ENCODE measurements around the gene GPR146.
"Not testable (repeated sequence)": the region's sequence is repeated elsewhere in the genome, so short reads cannot be mapped to it uniquely, and the experiment has no call there.

The GPR146 gene

DNA sequence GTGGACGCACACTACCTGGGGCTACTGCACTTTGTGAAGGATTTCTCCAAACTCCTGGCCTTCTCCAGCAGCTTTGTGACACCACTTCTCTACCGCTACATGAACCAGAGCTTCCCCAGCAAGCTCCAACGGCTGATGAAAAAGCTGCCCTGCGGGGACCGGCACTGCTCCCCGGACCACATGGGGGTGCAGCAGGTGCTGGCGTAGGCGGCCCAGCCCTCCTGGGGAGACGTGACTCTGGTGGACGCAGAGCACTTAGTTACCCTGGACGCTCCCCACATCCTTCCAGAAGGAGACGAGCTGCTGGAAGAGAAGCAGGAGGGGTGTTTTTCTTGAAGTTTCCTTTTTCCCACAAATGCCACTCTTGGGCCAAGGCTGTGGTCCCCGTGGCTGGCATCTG is 14.0 kb downstream of the GPR146 start:
- DNase-seq (ENCODE audit: low read depth, low spot score) = no peak

DNA sequence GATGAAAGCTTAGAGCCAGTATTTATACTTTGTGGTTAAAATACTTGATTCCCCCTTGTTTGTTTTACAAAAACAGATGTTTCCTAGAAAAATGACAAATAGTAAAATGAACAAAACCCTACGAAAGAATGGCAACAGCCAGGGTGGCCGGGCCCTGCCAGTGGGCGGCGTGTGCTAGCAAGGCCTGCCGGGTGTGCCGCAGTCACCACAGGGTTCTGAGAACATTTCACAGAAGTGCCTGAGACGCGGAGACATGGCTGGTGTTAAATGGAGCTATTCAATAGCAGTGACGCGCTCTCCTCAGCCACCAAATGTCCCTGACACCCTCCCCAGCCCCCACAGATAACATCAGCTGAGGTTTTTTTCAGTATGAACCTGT is 14.5 kb downstream of the GPR146 start:
- no peak for DNase-seq (ENCODE audit: low read depth, low spot score)

DNA sequence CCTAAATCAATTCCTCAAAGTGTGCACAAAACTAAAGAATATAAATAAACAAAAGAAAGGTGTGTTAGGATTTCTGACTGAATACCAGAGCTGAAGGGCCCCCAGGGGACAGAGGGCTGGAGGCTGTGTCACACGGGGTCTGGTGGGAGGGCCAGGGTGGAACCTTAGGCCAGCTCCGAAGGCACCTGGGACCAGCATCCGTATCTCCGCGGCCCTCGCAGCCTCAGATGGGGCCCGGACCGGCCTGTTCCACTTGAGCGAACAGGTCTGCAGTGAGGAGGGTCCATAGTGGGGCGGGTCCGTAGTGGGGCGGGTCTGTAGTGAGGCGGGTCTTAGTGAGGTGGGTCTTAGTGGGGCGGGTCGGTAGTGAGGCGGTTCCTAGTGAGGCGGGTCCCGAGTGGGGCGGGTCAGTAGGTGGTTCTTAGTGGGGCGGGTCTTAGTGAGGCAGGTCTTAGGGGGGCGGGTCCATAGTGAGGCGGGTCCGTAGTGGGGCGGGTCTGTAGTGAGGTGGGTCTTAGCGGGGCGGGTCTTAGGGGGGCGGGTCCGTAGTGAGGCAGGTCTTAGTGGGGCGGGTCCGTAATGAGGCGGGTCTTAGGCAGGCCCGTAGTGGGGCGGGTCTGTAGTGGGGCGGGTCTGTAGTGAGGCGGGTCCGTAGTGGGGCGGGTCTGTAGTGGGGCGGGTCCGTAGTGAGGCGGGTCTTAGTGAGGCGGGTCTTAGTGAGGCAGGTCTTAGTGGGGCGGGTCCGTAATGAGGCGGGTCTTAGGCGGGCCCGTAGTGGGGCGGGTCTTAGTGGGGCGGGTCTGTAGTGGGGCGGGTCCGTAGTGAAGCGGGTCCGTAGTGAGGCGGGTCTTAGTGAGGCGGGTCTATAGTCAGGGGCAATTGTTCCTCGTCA is 15.1 kb downstream of the GPR146 start:
- DNase-seq (ENCODE audit: low read depth, low spot score) = no peak

DNA sequence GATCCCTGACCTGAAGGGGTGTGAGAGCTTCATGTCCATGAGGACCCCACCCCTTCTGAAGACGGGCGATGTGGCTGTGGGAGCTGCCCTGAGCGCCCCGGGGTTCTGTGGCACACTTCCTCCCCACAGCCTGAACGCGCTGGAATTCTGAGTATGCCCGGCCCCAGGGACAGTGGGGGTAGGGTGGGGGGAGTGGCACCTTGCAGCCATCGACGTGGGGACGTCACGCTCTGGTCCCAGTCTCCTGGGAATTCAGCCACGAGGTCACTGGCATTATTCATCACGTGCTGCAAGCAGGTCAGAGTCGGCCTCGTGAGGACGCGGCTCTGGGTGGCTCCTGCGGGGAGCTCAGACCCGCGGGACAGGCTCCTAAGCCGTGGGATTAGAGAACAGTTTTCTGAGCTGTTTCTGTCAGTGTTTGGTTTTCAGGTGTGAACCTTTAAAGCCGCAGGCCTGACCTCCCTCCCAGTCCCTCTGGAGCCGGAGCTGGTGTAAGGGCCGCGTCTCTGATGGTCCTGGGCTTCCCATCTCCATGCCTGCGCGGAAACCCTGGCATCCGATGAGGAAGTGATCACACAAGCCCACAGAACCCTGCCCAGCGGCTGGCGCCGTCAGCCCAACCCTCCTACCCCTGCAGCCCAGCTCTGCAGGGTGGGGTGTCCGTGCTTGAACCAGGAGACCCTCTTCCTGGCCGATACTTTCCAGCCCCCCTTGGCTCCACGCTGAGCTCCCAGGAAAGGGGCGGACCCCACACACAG is 16.1 kb downstream of the GPR146 start:
- no peak for DNase-seq (ENCODE audit: low read depth, low spot score)

GRCh38 chr7:1061180-1061579 is 16.8 kb downstream of the GPR146 start:
- DNase-seq (ENCODE audit: low read depth, low spot score) = no peak

DNA sequence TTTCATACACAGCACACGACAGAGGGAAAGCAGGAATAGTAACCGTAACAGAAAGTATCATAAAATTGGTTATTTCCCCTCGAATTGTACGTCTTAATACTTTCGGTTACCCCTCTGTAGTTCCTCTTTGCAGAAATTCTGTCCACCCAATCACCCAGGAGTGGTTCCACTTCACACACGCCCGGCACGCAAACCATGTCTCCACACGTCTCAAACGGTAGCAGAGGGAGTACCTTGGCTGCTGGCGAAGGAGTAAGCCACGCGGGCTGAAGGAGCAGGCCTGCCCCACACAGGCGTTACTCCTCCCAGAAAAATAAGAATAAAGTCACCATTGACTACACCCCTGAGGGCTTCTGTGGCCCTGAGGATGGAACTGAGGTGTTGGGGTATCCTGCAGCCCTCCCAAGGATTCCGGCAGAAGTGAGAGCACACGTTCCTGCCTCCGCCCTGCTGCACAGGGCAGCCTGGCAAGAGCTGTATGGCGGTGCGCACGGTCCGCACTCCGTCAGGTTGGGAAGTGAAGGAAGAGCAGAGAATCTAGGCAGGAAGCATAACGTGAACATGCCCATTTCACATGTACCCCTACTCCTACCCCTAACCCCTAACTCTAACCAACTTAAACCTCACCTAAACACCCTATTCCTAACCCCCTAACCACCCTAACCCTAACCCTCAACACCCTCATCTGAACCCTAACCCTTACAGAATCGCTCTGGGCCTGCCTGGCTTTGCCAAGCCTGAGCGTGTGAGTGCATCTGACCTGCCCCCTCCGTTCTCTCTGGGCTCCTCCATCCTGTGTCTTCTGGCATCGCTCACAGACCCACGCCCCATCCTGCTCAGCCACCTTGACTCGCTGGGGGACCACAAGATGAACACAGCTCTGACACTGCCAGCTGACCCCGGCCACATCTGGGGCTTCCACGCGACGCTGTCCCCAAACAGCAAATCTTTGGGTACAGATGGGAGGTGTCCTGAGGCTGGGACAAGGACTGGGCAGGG is 18.2 kb downstream of the GPR146 start:
- no peak for DNase-seq (ENCODE audit: low read depth, low spot score)

DNA sequence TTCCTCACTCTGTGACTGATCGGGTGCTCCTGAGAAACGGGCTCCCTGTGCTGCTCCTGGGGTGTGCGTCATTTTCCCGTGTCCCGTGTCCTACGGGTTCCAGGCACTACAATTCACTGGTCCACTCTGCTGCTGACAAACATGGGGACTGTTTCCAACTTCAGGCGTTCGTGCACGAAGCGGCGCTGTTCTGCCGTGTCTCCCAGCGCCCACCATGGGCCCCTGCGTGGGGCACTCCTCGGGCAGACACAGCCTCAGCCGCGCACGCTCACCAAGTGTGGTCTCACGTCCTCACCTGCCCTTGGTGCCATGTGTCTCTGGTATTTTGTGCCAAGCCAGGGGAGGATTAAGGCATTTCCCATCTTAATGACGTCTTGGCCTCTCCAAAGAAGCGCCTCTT is 19.0 kb downstream of the GPR146 start:
- no peak for DNase-seq (ENCODE audit: low read depth, low spot score)

- no peak for DNase-seq (ENCODE audit: low read depth, low spot score)
Observed at GRCh38 chr7:1064581-1064980, 20.2 kb downstream of the GPR146 start.

- no peak for DNase-seq (ENCODE audit: low read depth, low spot score)
Observed at GRCh38 chr7:1065263-1065584, 20.9 kb downstream of the GPR146 start.

GRCh38 chr7:1065585-1066241 is 21.4 kb downstream of the GPR146 start:
- no peak for DNase-seq (ENCODE audit: low read depth, low spot score)

DNA sequence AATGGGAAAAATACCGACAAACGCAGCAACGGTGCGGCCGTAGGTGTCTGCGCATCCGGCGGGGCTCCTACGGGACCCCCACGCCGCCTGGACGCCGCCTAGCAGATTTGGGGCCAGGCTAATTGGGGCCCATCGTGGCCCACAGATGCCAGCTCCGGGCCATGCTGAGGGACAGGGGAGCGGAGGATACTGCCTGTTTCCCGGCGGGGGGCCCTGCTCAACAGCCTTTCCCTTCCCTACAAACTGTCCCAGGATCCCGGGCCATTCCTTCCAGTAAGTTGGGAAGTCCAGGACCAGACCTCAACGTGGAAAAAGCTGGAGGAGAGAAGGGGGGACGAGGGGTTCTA is 21.9 kb downstream of the GPR146 start:
- no peak for DNase-seq (ENCODE audit: low read depth, low spot score)

DNA sequence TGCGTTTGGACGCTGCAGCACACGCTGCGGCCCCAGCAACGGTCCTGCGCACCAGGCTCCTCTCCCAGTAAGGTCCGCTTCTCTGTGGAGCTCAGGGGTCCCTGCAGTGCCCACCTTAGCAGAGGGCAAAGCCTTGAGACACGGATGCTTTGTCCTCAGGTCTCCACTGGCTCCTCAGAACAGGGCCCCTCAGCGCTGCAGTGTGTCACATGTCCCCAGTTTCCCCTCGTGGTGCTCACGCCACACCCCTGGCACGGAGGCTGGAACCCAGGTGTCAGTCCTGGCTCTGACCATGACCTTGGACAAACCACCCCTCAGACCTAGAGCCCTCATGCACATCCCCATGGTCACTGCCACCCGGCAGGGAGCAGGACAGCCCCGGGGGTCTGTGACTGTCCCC is 23.7 kb downstream of the GPR146 start:
- DNase-seq (ENCODE audit: low read depth, low spot score) = no peak

GRCh38 chr7:1068619-1069018 is 24.3 kb downstream of the GPR146 start:
- DNase-seq (ENCODE audit: low read depth, low spot score) = no peak

- DNase-seq (ENCODE audit: low read depth, low spot score) = no peak
Observed at GRCh38 chr7:1070544-1071011, 26.2 kb downstream of the GPR146 start.

DNA sequence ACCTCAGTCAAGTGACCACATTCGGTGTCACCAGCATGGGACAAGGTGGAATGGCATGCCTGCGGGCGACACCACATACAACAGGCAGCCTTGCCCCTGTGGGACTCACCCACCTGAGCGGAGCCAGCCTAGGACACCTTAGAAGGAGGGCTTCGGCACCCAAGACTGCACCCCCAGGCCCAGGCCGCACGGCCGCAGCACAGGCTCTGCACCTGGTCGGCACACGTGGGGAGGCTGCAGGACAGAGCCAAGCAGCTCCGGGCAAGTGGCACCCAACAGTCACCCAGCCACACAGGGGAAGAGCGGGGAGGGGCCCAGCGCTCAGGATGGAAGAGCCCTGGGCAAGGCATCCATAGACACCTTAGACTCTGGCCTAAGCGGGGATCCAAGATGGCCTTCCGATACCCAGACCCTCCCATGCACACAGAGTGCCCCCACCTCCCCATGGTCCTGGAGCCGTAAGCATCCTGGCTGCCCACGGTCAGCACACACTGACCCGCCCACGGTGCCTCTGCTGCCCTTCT is 27.4 kb downstream of the GPR146 start:
- no peak for DNase-seq (ENCODE audit: low read depth, low spot score)

DNA sequence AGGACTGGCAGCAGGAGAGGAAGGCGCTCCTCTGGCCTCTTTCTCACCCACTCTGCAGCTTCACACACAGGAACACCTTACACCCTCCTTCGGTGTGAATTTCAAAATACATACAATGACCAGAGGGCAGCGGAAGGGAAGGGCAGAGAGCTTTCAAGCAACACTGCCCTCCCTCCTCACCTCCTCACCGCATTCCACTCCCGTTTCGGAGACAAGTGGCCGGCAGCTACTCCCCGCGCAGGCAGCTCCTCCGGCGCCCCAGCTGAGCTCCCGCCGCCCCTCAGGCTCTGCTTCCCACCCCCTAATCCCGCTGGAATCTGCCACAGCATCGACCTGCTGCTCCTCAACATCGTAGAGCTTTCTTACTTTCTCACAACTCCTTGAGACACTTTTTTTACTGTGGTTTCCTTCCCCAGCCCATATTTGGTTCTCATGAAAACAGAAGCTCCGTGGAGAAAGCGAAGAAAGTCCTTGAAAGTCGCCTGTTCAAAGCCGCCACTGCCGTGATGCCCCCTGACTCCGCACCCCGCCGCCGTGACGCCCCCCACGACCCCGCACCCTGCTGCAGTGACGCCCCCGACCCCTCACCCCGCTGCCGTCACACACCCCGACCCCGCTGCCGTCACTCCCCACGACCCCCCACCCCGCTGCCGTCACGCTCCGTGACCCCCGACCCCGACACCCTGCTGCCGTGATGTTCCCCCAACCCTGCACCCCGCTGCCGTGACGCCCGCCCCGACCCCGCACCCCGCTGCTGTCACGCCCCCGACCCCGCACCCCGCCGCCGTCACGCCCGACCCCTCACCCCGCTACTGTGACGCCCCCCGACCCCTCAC is 29.0 kb downstream of the GPR146 start:
- no peak for DNase-seq (ENCODE audit: low read depth, low spot score)

GRCh38 chr7:1074018-1074417 is 29.7 kb downstream of the GPR146 start:
- not testable (repeated sequence) for DNase-seq (ENCODE audit: low read depth, low spot score)

GRCh38 chr7:1074593-1075431 is 30.5 kb downstream of the GPR146 start:
- DNase-seq (ENCODE audit: low read depth, low spot score) = no peak
